GM19099 (cell line): ENCODE measurements around the gene CAMK2A.

Experiments
- POLR2A ChIP-seq: IDR thresholded peaks from 3 replicates; pipeline ENCODE4 v1.6.1; 2011; ENCODE audit warnings: low read depth; ENCODE audit not compliant: insufficient read length; ENCODE audit errors: extremely low read depth

CAMK2A gene

DNA sequence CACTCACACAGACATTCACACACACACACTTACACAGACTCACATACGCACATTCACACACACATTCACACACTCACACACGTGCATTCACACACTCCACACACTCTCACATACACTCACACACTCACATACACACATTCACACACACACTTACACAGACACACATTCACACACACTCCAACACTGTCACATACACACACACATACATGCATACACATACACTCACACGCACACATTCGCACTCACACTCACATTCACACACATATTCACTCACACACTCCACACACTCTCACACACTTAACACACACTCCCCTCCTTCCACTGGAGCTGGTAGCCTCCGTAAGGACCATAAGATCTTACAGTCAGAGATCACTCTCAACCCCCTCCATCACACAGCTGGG is 26.2 kb downstream of the CAMK2A start:
- TF ChIP-seq POLR2A, result no peak

DNA sequence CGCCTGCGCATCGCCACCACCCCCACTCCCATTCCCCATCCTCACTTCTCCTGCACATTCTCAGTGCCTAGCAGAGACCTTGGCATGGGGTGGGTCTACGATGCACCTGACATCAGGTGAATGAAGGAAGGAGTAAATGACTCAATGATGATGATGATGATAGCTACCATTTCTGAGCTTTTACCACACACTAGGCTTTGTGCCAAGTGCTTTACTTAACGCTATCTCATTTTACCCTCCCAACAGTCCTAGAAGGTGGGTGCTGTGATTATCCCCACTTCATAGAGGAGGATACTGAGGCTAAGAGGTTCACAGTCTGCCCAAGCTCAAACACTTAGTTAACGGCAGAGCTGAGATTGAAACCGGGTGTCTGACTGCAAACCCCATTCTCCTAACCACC is 27.1 kb downstream of the CAMK2A start:
- no peak for TF ChIP-seq POLR2A

DNA sequence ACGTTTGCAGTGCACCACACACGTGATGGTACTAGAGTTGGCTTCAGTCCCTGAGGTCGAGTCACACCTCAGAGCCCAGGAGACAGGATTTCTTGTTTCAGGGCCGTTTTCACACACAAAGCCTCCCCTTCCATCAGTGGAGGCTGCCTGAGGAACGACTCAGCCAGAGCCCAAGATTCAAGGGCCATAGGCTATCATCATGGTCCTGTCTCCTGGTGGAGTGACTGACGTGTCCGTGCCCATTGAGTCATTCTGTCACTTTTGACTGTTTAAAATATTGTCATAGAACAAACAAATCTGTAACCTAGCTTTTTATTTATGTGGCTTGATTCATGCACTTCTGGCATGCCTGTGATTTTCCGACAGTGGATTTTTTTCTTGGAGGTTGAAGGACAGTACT is 28.3 kb downstream of the CAMK2A start:
- TF ChIP-seq POLR2A, result no peak

DNA sequence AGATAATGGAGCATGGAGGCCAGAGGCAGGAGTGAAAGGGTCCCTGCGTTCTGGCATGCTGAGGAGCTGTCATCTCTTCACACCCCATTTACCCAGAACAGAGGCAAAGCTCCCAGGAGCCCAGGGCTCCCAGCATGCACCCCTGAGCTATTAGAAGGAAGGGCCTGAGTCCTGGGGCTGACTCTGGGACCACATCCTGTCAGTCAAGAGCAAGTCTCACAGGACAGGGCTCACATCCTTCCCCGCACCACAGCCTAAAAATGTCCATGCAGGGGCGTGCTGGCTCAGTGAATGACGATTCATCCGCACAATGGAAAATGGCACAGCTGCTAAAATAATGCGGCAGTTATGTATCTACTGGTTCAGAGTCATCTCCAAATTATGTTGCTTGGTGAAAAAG is 31.4 kb downstream of the CAMK2A start:
- TF ChIP-seq POLR2A, result no peak

DNA sequence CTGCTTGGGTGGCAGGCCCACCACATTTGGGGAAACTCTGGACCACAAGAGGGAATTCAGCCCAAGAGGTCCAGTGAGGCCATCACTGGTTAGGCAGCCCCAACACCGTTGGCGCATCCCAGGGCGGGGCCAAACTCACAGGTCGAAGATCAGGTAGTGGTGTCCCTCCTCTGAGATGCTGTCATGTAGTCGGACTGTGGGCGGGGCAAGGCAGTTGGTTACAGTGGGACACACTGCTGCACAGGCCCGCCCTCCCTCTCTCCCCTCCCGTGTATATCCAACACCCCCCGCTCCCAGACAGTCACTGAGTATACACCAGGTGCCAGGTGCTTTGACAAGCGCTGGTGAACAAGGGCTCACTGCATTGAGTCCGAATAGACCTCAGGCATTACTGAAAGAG is 32.1 kb downstream of the CAMK2A start:
- TF ChIP-seq POLR2A, result no peak

DNA sequence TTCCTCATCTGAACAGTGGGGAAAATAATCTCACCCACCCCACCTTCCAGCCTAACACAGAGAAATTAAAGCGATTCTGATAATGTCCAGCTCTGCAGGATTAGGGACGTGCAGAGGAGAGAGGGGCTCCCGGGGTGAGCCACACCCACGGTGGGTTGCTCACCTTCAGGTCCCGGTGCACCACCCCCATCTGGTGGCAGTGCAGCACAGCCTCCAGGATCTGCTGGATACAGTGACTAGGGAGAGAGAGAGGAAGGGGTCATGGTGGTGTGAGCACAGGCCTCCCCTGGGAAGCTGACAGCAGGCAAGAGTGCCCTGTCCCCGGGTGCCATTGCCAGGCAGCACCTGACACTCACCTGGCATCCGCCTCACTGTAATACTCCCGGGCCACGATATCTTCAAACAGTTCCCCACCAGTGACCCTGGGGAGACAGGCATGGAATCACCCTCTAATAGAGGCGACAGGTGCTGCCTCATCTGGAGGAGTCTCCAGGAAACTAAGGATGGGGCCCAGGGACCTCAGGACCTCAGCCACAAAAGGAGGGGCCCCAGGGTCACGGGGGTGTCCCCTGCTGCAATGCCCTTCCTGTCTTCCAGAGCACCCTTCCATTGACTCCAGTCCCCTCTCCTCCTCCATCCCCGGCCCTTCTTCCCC is 33.0 kb downstream of the CAMK2A start:
- no peak for TF ChIP-seq POLR2A

DNA sequence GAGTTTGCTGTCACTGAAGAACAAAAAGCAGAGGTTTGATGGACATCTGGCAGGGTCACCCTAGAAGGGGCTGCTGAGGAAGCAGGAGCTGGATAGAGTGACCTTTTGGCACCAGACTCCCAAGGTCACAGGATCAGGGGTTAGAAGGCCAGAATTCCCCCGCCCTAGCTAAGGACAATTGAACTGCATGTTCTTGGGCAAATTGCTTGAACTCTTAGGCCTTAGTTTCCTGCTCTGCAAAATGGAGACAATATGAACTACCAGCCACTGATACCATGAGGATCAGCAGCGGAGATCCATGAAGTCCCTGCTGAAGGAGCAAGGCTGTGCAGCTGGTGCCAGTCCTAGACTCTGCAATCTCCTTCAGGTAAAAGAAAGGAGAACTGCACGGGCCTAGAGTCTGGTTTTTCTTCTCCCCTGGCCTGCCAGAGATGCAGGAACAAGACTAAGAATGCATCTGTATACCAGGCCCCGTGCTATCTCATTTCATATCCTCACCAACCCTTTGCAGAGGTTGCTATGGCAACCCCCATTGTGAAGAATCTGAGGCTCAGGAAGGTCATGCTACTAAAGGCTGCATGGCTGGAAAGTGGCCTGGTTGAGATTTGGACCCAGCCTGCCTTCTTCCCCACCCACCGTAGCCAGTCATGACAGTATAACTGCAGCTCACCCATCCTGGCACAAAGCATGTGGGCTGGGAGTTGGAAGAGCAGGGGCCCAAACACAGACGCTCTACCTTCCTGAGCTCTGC is 33.7 kb downstream of the CAMK2A start:
- TF ChIP-seq POLR2A, result no peak

DNA sequence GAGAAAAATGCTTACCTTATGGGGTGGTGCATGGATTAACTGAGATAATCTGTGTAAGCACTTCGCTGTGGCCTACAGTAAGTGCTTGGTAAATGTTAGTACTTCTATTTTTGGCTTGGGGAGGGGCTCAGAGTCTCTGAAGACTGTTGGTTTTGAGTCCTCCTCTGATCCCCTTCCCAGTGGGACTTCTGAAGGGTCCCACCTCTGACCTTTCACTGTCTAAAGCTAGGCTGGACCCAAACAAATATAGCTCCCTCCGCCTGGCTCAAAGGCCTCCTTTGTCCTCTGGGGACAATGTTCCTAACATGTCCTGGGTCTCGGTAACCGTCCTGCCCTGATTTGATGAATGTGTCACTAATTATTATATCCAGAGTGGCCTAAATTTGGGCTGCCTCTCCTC is 34.8 kb downstream of the CAMK2A start:
- no peak for TF ChIP-seq POLR2A

DNA sequence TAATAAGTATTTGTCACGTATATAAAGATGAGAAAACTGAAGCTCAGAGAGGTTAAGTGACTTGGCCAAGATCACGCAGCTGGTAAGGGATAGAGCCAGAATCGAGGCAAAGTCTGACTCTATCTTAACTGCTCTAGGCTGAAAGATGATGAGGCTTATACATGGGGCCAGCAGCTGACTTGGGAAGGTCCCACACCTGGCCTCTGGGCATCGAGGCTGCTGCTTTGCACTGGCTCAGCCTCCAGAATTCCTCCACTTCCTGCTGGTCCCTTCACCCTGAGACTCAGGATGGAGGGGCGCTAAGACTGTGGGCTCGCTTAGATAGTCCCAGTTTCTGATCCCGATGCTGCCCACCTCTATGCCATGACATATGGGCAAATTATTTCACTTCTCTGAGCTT is 35.2 kb downstream of the CAMK2A start:
- TF ChIP-seq POLR2A, result no peak

DNA sequence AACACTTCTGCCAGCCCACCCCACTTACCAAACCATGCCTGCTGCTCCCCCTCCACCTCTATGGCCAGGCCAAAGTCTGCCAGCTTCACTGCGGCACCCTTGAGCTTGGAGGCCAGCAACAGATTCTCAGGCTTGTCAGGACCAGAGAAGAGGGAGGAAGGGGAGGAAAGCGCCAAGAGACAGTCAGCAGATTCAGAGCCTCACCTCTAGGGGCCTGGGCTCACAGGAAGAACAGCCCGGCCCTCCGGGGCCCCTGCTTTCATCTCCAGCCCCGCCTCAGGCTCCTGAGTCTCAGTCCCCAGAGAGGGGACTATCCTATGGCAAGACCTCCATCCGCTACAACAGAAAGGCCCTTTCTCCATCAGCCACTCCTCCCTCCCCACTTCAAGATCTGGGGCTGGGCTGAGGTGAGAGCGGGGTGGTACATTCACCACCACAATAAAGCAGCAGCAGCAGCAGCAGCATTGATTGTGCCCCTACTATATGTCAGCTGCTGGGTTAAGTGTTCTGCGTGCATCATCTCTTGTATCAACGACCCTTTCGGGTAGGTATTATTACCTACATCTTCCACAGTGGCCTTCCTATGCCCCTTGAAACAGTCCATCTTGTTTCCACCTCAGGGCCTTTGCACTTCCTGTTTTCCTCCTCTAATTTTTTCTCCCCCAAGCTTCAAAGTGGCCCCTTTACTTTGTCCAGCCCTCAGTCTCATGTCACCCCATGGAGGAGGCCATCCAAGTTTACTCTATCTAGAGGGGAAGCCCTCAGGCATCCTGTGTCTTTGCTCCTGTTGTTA is 36.0 kb downstream of the CAMK2A start:
- TF ChIP-seq POLR2A, result no peak

DNA sequence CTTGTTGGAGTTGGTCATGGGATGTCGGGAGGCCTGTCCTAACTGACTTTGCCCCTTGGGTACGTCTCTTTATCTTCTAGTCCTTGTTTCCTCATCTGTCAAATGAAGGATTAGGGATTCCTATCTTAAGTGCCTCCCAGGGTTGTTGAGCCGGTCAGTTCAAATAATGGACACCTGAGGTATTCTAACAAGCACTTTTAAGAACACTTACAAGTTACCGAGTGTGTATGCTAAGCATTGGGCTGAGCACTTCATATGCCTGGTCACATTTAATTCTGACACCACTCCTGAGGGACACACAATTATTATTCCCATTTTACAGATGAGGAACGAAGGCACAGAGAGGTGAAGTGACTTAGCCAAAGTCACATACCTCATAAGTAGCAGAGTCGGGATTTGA is 37.1 kb downstream of the CAMK2A start:
- TF ChIP-seq POLR2A, result no peak

DNA sequence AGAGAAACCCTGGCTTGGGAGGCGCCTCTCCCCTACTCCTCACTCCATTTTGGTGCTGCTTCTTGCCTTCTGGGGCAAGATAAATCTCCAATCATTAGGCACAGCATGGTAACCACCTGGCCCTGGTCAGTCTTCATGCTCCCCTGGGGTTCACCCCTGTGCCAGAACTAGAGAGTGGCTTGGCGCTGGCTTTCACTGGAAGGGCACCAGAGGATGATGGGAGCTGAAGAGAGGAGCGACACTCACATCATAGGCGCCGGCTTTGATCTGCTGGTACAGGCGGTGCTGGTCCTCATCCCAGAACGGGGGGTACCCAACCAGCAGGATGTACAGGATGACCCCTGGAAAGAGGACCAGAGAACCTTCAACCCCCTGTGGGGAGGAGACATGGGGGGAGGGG is 38.1 kb downstream of the CAMK2A start:
- TF ChIP-seq POLR2A, result no peak

DNA sequence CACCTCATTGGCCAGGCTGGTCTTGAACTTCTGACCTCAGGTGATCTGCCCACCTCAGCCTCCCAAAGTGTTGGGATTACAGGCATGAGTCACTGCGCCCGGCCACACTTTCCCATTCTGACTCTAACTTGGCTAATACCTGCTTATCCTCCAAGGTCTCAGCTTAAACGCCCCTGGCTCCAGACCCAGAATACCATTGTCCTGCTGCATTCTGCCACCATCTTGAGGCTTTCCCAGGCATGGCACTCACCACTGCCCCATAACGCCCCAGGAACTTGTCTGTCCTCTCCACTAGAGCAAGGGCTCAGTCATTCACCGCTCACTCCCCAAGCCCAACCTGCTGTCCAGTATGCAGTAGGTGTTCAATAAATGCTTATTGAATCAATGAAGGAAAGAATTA is 39.8 kb downstream of the CAMK2A start:
- TF ChIP-seq POLR2A, result no peak

DNA sequence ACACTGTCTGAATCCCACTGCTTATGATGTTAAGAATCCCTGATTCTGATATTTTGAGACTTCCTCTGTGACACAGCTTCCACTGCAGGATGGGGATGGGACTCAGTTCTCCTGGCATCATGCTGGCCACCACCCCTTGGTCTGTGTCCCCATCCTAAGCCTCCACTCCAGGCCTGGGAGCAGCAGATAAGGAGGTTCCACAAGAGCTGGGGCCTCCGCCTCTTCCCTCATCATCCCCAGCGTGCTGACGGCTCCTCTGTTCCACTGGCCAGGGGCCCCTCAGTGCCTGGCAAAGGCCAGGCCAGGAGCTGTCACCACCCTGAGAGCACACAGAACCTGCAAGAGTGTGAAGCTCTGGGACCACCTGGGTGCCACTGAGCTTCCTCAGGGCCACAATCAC is 40.6 kb downstream of the CAMK2A start:
- TF ChIP-seq POLR2A, result no peak

DNA sequence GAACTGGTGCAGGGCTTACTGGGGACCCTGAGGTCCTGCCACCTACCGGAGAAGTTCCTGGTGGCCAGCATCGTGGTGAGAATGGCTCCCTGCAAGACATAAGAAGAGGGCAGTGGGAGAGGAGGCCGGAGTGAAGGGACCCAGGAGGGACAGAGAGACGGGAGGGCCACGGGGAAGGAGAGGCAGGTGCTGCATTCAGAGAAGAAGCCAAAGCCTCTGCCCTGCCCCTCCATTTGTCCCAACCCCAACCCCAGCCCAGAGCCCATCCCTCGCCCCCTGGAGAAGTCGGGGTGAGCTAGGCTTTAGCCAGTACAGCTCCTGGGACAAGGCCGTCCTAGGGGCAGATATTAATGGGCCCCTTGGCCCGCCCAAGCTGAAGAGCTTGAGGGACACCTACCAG is 41.8 kb downstream of the CAMK2A start:
- TF ChIP-seq POLR2A, result no peak

DNA sequence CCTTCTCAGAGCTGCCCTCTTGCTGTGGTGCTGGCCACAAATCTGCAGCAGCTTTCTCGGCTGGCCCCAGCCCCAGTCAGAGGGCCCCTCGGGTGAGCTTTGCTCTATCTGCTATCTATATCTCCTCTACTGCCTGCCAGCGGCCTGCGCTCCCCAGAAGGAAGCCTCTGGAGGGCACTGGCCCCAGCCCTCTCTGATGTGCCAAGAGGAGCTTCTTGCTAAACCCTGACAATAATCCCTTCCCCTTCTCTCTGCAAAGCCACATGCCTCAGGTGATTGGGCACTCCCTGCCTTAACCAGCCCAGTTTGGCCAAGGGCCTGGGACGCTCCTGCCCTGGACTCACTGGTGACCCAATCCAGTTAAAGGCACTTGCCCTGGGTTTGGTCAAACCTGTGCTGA is 42.7 kb downstream of the CAMK2A start:
- TF ChIP-seq POLR2A, result no peak

DNA sequence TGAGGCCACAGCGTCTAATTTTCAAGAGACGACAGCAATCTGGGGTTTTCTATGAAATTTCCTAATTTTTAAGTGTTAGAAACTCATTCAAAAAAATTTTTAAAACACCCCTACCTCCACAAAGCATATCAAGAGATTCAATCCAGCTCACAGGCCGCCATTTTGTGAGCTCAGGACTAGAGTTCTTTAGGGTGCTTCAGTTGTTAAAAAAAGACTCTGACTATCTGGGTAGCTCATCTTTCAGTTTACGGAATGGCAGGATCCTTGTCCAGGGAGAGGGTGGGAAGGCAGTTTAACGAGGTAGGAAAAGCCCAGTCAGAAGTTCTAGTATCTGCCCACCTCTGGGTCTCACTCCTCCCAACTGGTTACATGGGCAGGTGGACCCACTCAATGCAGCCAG is 43.1 kb downstream of the CAMK2A start:
- TF ChIP-seq POLR2A, result no peak

DNA sequence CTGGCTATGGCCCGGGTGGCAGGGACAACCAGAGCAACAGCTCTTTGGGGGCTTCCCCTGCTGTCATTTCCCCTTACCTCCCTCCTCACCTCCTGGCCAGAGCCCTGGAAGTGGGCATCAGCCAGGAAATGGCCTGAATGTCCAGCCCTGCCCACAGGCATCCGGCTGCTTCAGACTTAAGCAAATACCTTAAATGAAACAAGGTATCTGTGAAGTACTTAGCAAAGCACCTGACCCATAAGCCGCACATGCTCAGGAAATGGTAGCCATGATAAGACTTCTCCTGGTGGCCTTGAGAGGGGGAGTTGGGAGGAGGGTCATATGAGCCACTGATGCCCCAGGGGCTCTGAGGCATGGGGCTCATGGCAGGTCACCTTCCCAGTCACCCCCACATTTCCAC is 43.8 kb downstream of the CAMK2A start:
- TF ChIP-seq POLR2A, result no peak
